Left forelimb (tissue), 1 donor: ENCODE results near the gene ASPDH.
"Not testable (repeated sequence)": the region's sequence is repeated elsewhere in the genome, so short reads cannot be mapped to it uniquely, and the experiment has no call there.

Experiments used
- DNase-seq: peaks from one replicate; pipeline ENCODE4 v3.0.0-alpha.2; 2018; ENCODE audit warnings: low spot score

The ASPDH gene

GRCh38 chr19:50547385-50548190 lies 33.9 kb upstream of the ASPDH start:
- DNase-seq = no peak

- DNase-seq = no peak
These were observed 33.0 kb upstream of the ASPDH start for GRCh38 chr19:50546527-50547221.

- no peak for DNase-seq
These were observed 29.2 kb upstream of the ASPDH start for GRCh38 chr19:50542943-50543342.

- DNase-seq = no peak
These were observed 24.1 kb upstream of the ASPDH start for GRCh38 chr19:50537769-50538230.

GRCh38 chr19:50537306-50537685 lies 23.6 kb upstream of the ASPDH start:
- no peak for DNase-seq

- DNase-seq = no peak
These were observed 23.1 kb upstream of the ASPDH start for GRCh38 chr19:50536662-50537305.

GRCh38 chr19:50535672-50536187 lies 22.0 kb upstream of the ASPDH start:
- DNase-seq = no peak

- no peak for DNase-seq
These were observed 20.8 kb upstream of the ASPDH start for GRCh38 chr19:50534478-50534877.

- no peak for DNase-seq
These were observed 19.2 kb upstream of the ASPDH start for GRCh38 chr19:50532952-50533351.

- DNase-seq = no peak
These were observed 17.5 kb upstream of the ASPDH start for GRCh38 chr19:50531171-50531612.

GRCh38 chr19:50528052-50528451 lies 14.3 kb upstream of the ASPDH start:
- not testable (repeated sequence) for DNase-seq

GRCh38 chr19:50522881-50523280 lies 9.2 kb upstream of the ASPDH start:
- no peak for DNase-seq

GRCh38 chr19:50520822-50521465 lies 7.2 kb upstream of the ASPDH start:
- no peak for DNase-seq

- no peak for DNase-seq
These were observed 5.4 kb upstream of the ASPDH start for GRCh38 chr19:50519006-50519575.

- no peak for DNase-seq
These were observed 4.6 kb upstream of the ASPDH start for GRCh38 chr19:50518091-50519005.

- DNase-seq = no peak
These were observed 4.0 kb upstream of the ASPDH start for GRCh38 chr19:50517704-50518075.

- no peak for DNase-seq
These were observed 3.4 kb upstream of the ASPDH start for GRCh38 chr19:50516964-50517703.

- no peak for DNase-seq
These were observed 2.7 kb upstream of the ASPDH start for GRCh38 chr19:50516456-50516855.

- no peak for DNase-seq
These were observed 1.5 kb upstream of the ASPDH start for GRCh38 chr19:50515168-50515561.
